Measurements from ENCODE around the gene ZFYVE28.
A peak's percentile ranks its signal among the peaks of the same experiment; 100 is the strongest.

The ZFYVE28 gene

GRCh38 chr4:2365913-2366210 lies 52.6 kb downstream of the ZFYVE28 start:
- no peaks in the 10 kb centered on the region for H3K36me3 Mint-ChIP-seq
- no peaks in the 10 kb centered on the region for H3K27me3 Mint-ChIP-seq
- peaks cover 4% of the 10 kb centered on the region for H3K9me3 Mint-ChIP-seq (ENCODE audit: low read depth)
- H3K27ac Mint-ChIP-seq, result no peak overlapping the region
- H3K4me3 Mint-ChIP-seq, result no peak overlapping the region
- peaks cover 9% of the 10 kb centered on the region for H3K4me1 Mint-ChIP-seq (ENCODE audit: low read depth)

- Mint-ChIP-seq H3K27ac (no peak overlapping the region), H3K4me1 (ENCODE audit: low read depth) (peaks cover 9% of the 10 kb centered on the region), H3K27me3 (no peaks in the 10 kb centered on the region), H3K4me3 (peak overlapping the region; percentile 54), H3K9me3 (ENCODE audit: low read depth) (peaks cover 4% of the 10 kb centered on the region), H3K36me3 (no peaks in the 10 kb centered on the region)
Observed at GRCh38 chr4:2365054-2365912, 53.2 kb downstream of the ZFYVE28 start.

DNA sequence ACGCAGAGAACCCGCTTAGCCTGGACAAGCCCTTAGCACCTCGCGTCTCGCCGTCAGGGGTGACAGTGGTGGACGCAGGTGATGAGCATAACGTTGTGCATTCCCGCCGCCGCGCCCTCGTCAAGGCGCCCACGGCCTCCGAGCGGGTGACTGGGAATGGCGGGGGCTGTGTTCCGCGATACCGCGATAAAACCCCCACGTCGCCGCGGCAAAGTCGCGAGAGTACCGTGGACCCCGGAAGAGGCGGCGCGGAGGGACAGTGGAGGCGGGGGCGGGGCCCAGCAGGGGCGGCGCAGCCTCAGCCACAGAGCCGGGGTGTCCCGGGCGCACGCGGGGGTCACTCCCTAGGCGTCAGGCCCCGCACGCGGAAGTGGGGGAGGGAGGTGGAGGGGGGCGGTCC lies 53.8 kb downstream of the ZFYVE28 start:
- Mint-ChIP-seq H3K4me1 (ENCODE audit: low read depth) (peaks cover 9% of the 10 kb centered on the region), H3K36me3 (no peaks in the 10 kb centered on the region), H3K9me3 (ENCODE audit: low read depth) (peaks cover 4% of the 10 kb centered on the region), H3K27me3 (no peaks in the 10 kb centered on the region), H3K27ac (peak overlapping the region; percentile 72), H3K4me3 (peak overlapping the region; percentile 74)

DNA sequence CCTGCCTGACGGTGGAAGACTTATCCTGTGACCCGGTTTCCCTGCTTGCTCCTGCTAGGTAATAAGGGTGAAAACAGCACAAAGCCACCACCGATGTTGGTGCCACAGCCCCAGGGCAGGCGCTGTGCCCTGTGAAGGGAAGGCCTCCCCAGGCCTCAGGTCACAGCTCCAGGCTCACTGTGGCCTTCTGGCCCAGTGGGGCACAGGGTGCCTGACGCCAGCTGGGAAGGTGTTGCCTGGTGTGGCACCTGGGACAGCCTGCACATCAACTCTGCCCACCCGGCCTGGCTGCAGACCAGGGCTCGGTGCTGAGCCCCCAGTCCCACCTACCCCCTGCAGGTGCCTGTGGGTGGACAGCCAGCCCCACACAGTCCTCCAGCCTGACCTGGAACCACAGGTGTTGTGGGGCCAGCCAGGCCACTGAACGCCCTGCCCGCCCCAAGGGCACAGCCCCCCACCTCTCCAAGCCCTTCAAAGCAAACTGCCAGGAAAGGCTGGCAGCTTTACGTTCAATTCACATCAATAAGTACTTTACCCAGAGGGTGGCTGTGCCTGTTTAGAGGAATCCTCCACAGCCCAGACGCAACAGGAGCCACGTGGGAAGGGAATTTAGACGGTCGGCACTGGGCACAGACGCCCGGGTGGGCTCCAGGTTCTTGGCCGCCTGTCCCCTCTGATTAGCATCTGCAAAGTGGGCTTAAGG lies 54.3 kb downstream of the ZFYVE28 start:
- Mint-ChIP-seq H3K27ac (peak overlapping the region; percentile 72), H3K4me1 (ENCODE audit: low read depth) (peaks cover 9% of the 10 kb centered on the region), H3K27me3 (no peaks in the 10 kb centered on the region), H3K4me3 (peak overlapping the region; percentile 74), H3K36me3 (no peaks in the 10 kb centered on the region), H3K9me3 (ENCODE audit: low read depth) (peaks cover 4% of the 10 kb centered on the region)

GRCh38 chr4:2363056-2363721 lies 55.3 kb downstream of the ZFYVE28 start:
- Mint-ChIP-seq H3K36me3 (no peaks in the 10 kb centered on the region), H3K9me3 (ENCODE audit: low read depth) (no peaks in the 10 kb centered on the region), H3K27me3 (no peaks in the 10 kb centered on the region), H3K4me1 (ENCODE audit: low read depth) (peaks cover 9% of the 10 kb centered on the region), H3K4me3 (peak overlapping the region; percentile 74), H3K27ac (no peak overlapping the region)

- Mint-ChIP-seq H3K27ac (no peak overlapping the region), H3K4me1 (ENCODE audit: low read depth) (peaks cover 9% of the 10 kb centered on the region)
Observed at GRCh38 chr4:2362266-2363055, 56.0 kb downstream of the ZFYVE28 start.

GRCh38 chr4:2361366-2362265 lies 56.8 kb downstream of the ZFYVE28 start:
- no peak overlapping the region for H3K27ac Mint-ChIP-seq
- no peak overlapping the region for H3K4me3 Mint-ChIP-seq

More at GRCh38 chr4:2362266-2363055, 56.0 kb downstream of the ZFYVE28 start:
- Mint-ChIP-seq H3K27me3 (no peaks in the 10 kb centered on the region), H3K36me3 (no peaks in the 10 kb centered on the region), H3K4me3 (no peak overlapping the region), H3K9me3 (ENCODE audit: low read depth) (no peaks in the 10 kb centered on the region)

DNA sequence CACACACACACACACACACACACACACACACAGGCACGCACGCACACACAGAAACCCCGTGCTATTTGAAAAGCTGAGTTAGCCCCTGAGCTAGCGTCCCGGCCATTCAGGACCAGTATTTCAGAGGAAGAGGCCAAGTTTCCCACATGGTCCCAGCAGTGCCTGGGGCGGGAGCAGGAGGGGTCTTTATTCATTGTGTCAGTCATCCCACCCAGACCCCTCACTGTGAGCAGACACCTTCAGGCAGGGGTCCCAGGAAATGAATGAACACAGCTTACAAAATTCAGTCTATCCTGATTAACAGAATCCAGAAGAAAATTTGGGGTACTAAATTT lies 58.1 kb downstream of the ZFYVE28 start:
- Mint-ChIP-seq H3K9me3 (ENCODE audit: low read depth) (no peaks in the 10 kb centered on the region), H3K27ac (no peak overlapping the region), H3K4me1 (ENCODE audit: low read depth) (peaks cover 10% of the 10 kb centered on the region), H3K36me3 (no peaks in the 10 kb centered on the region), H3K27me3 (no peaks in the 10 kb centered on the region), H3K4me3 (no peak overlapping the region)

More at GRCh38 chr4:2361366-2362265, 56.8 kb downstream of the ZFYVE28 start:
- Mint-ChIP-seq H3K4me1 (ENCODE audit: low read depth) (peaks cover 9% of the 10 kb centered on the region), H3K36me3 (no peaks in the 10 kb centered on the region), H3K9me3 (ENCODE audit: low read depth) (no peaks in the 10 kb centered on the region), H3K27me3 (no peaks in the 10 kb centered on the region)

DNA sequence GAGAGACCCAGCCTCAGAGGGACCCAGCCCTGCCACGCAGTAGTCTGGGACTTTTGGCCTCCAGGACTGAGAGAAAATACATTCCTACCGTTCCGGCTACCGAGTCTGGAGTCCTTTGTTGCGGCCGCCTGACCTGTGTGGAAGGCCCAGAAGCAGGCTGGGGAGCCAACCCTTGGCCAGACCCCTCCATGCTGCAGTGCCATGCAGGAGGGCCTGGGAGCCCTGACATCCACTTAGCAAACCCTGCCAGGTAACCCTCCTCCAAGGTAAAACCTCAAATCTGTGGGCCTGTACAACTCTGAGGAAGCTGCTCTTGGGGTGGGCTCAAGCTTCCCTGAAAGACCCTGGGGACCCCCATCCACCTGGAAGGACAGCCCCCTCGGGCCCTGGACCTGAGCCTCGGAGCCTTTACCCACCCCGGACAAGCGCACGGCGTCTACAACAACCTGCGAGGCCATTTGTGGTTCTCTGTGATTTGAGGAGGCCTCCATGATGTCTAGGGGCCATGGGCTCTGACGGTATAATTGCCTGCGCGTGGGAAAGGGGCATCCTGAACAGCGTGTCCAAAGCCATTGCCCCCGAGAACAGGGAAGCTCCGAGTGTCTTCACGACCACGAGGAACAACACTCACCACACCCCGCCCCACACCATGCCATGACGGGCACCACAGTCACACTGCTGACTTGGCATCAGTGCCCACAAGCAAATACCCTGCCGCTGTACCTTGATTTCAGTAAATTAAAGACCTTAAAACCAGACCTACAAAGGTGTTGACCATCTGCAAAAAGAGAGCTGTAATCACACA lies 58.7 kb downstream of the ZFYVE28 start:
- Mint-ChIP-seq H3K27ac (no peak overlapping the region), H3K27me3 (no peaks in the 10 kb centered on the region), H3K9me3 (ENCODE audit: low read depth) (no peaks in the 10 kb centered on the region), H3K4me1 (ENCODE audit: low read depth) (peaks cover 13% of the 10 kb centered on the region), H3K36me3 (no peaks in the 10 kb centered on the region), H3K4me3 (no peak overlapping the region)

- Mint-ChIP-seq H3K27me3 (no peaks in the 10 kb centered on the region), H3K4me1 (ENCODE audit: low read depth) (peaks cover 11% of the 10 kb centered on the region), H3K36me3 (no peaks in the 10 kb centered on the region), H3K4me3 (no peak overlapping the region), H3K27ac (no peak overlapping the region), H3K9me3 (ENCODE audit: low read depth) (no peaks in the 10 kb centered on the region)
Observed at GRCh38 chr4:2357821-2358745, 60.4 kb downstream of the ZFYVE28 start.

DNA sequence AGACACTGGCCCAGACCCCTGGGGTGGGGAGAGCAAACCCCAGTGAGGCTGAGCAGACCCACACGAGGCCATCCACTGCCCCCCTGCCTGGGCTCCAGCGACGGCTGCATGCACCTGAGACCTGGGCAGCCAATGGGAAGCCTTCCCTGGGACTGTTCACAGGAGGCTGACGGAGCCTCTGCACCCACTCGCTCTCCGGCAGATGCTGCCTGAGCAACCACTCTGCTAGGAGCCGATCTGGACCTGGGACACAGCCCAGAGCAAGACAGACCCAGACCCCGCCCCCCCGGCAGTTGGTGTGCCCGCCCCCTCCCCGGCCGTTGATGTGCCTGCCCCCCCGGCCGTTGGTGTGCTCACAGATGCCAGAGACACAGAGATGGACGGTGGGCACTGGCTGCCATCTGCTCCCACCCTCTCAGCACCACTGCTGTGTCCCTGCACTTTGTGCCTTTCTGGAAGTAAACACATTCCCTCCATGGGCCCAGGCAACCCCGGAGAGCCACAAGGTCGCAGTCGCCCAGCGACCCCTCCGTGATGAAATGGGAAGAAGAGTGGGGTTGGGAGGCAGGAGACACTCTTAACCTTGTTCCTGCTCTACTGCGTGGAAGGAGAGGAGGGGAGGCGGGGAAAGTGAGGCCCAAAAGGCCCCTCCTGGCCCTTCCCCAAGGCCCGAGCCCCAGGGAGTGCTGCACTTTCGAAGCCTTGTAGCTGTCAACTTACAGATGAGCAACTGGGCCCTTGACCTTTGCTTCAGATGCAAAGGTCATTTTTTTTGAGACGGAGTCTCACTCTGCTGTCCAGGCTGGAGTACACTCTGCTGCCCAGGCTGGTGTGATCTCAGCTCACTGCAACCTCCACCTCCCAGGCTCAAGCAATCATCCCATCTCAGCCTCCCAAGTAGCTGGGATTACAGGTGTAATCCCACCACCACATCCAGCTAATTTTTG lies 62.0 kb downstream of the ZFYVE28 start:
- no peaks in the 10 kb centered on the region for H3K36me3 Mint-ChIP-seq
- peaks cover 8% of the 10 kb centered on the region for H3K4me1 Mint-ChIP-seq (ENCODE audit: low read depth)
- no peaks in the 10 kb centered on the region for H3K27me3 Mint-ChIP-seq
- H3K4me3 Mint-ChIP-seq, result no peak overlapping the region
- H3K9me3 Mint-ChIP-seq (ENCODE audit: low read depth), result no peaks in the 10 kb centered on the region
- H3K27ac Mint-ChIP-seq, result no peak overlapping the region

- Mint-ChIP-seq H3K9me3 (ENCODE audit: low read depth) (no peaks in the 10 kb centered on the region), H3K27ac (no peak overlapping the region), H3K27me3 (no peaks in the 10 kb centered on the region), H3K36me3 (no peaks in the 10 kb centered on the region), H3K4me1 (ENCODE audit: low read depth) (peaks cover 8% of the 10 kb centered on the region), H3K4me3 (no peak overlapping the region)
Observed at GRCh38 chr4:2354760-2355159, 63.7 kb downstream of the ZFYVE28 start.
